ENCODE results near the gene WAS. TPM values are rescaled to one million over a fixed set of nuclear protein-coding genes. Genes with fewer than 3 reads are reported as not detected.

WAS gene
- polyA plus RNA-seq, 3 donors = 22.8 to 159 (median 38.0) TPM

DNA sequence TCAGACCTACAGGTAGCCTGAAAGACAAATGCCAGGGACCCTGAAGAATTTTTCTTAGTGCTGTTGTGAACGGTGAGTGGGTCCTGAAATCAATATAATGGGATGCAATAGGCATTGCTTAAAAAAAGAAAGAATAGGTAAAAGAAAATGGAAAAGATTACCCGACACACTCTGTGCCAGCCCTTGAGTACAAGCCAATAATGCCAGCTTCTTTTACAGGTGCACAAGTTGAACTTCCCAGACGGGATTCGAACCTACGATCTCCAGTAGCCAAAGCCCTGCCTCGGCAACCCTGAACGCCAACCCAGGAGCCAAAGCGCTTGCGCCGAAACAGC is 53.2 kb downstream of the WAS start:
- H3K27ac Mint-ChIP-seq = peak overlapping the region in 6 of 7 donors; percentile 28 to 96 (median 91)

GRCh38 chrX:48737213-48737938 is 53.8 kb downstream of the WAS start:
- Histone ChIP-seq H3K9ac (ENCODE audit: insufficient read depth, low read length, poor library complexity, severe bottlenecking) (peak overlapping the region; percentile 82), H3K9me3 (replicated peaks in 1 of 2; ENCODE audit: control insufficient read depth in 1 of 2, insufficient read depth in 1 of 2, low read length in 2 of 2) (no peaks in the 10 kb centered on the region), H4K20me1 (ENCODE audit: insufficient read depth, low read length) (no peaks in the 10 kb centered on the region), H3K36me3 (replicated peaks in 1 of 2; ENCODE audit: control insufficient read depth in 1 of 2, insufficient read depth in 2 of 2, low read length in 2 of 2) (no peaks in the 10 kb centered on the region), H3K4me1 (ENCODE audit: control insufficient read depth in 1 of 2, insufficient read depth in 2 of 2, low read length in 2 of 2) (peaks cover 7 to 11% of the 10 kb centered on the region in 2 donors), H3K27me3 (ENCODE audit: control insufficient read depth in 2 of 2, insufficient read depth in 2 of 2, low read length in 2 of 2) (no peaks in the 10 kb centered on the region), H3K79me2 (ENCODE audit: insufficient read depth, low read length) (no peaks in the 10 kb centered on the region), H2AFZ (ENCODE audit: insufficient read depth, low read depth, low read length, poor library complexity, severe bottlenecking) (peak overlapping the region; percentile 69), H3K27ac (ENCODE audit: low read depth in 1 of 2, low read length in 2 of 2) (peak overlapping the region; percentile 86 to 91), H3K4me3 (replicated peaks in 1 of 3; ENCODE audit: low read depth in 2 of 3, low read length in 3 of 3) (peak overlapping the region; percentile 65 to 77 (median 68)), H3K4me2 (replicated peaks; ENCODE audit: extremely low read depth, low read length, poor library complexity, severe bottlenecking) (peak overlapping the region; percentile 70)
- Mint-ChIP-seq H3K9me3 (peaks cover 0 to 6% (median 0%) of the 10 kb centered on the region in 7 donors), H3K27me3 (ENCODE audit: low read depth in 3 of 3) (peaks cover 0 to 7% (median 1%) of the 10 kb centered on the region in 3 donors), H3K4me1 (peaks cover 16% of the 10 kb centered on the region), H3K27ac (peak overlapping the region; percentile 89 to 96 (median 93)), H3K36me3 (no peaks in the 10 kb centered on the region), H3K4me3 (peak overlapping the region; percentile 77 to 95)
- intact Hi-C loops (cut with micrococcal nuclease) = loop anchor here in 1 of 2 donors (5.0 kb wide), 1 partner anchor 65 kb away; the partner anchor contains the start of gene HDAC6
- DNase-seq = peak; percentile 93 to 96 (median 95)
- no peak for TF ChIP-seq CTCF (IDR thresholded peaks at IDR 0.05)
- 0% methylated on average over 41 of the region's 48 CpGs for WGBS (ENCODE audit: insufficient coverage)

More for the DNA sequence above, 53.2 kb downstream of the WAS start:
- DNase-seq = no peak
- H3K79me2 ChIP-seq (ENCODE audit: insufficient read depth, low read length) = no peaks in the 10 kb centered on the region
- no peaks in the 10 kb centered on the region for H3K27me3 ChIP-seq (ENCODE audit: control insufficient read depth in 2 of 2, insufficient read depth in 2 of 2, low read length in 2 of 2)
- H3K9me3 ChIP-seq (replicated peaks in 1 of 2; ENCODE audit: control insufficient read depth in 1 of 2, insufficient read depth in 1 of 2, low read length in 2 of 2) = no peaks in the 10 kb centered on the region
- peak overlapping the region; percentile 86 to 91 for H3K27ac ChIP-seq (ENCODE audit: low read depth in 1 of 2, low read length in 2 of 2)
- Mint-ChIP-seq H3K9me3 (peaks cover 0 to 3% (median 0%) of the 10 kb centered on the region in 7 donors), H3K27me3 (ENCODE audit: low read depth in 3 of 3) (peaks cover 1 to 7% (median 2%) of the 10 kb centered on the region in 3 donors), H3K4me1 (peaks cover 16% of the 10 kb centered on the region), H3K4me3 (peak overlapping the region in 1 of 2 donors; percentile 77), H3K36me3 (no peaks in the 10 kb centered on the region)
- peak overlapping the region in 1 of 3 experiments; percentile 77 for H3K4me3 ChIP-seq (replicated peaks in 1 of 3; ENCODE audit: low read depth in 2 of 3, low read length in 3 of 3)
- 9% methylated on average over 9 of the region's 10 CpGs for WGBS (ENCODE audit: insufficient coverage)
- no peaks in the 10 kb centered on the region for H3K36me3 ChIP-seq (replicated peaks in 1 of 2; ENCODE audit: control insufficient read depth in 1 of 2, insufficient read depth in 2 of 2, low read length in 2 of 2)
- peak overlapping the region; percentile 70 for H3K4me2 ChIP-seq (replicated peaks; ENCODE audit: extremely low read depth, low read length, poor library complexity, severe bottlenecking)
- peak overlapping the region; percentile 21 for H2AFZ ChIP-seq (ENCODE audit: insufficient read depth, low read depth, low read length, poor library complexity, severe bottlenecking)
- intact Hi-C loops (cut with micrococcal nuclease) = loop anchor here in 1 of 2 donors (5.0 kb wide), 1 partner anchor 65 kb away; the partner anchor contains the start of gene HDAC6
- H3K9ac ChIP-seq (ENCODE audit: insufficient read depth, low read length, poor library complexity, severe bottlenecking) = peak overlapping the region; percentile 82
- H4K20me1 ChIP-seq (ENCODE audit: insufficient read depth, low read length) = no peaks in the 10 kb centered on the region
- no peak for TF ChIP-seq CTCF (IDR thresholded peaks at IDR 0.05)
- H3K4me1 ChIP-seq (ENCODE audit: control insufficient read depth in 1 of 2, insufficient read depth in 2 of 2, low read length in 2 of 2) = peaks cover 7 to 11% of the 10 kb centered on the region in 2 donors

All from CD14-positive monocyte (primary cell).